SK-N-SH (cell line): Measurements from ENCODE around the gene OSGEP.

ENCODE experiments used
- CTCF ChIP-seq: fragments of 200-600 bp; sonication (generic); IDR thresholded peaks from 2 replicates; pipeline ENCODE4 v1.6.1; 2017; ENCODE audit warnings: antibody characterized with exemption, mild to moderate bottlenecking, moderate library complexity
- EP300 ChIP-seq, 2 experiments: IDR thresholded peaks; 2 replicates each; pipeline versions ENCODE4 v1.4.0 to v1.6.1; 2012; ENCODE audit warnings: borderline replicate concordance in 1 of 2, low read depth in 1 of 2, low read length in 1 of 2
- EZH2phosphoT487 ChIP-seq: fragments of 200-600 bp; sonication (generic); IDR thresholded peaks from 2 replicates; pipeline ENCODE4 v1.6.1; 2017; ENCODE audit warnings: low read depth, mixed run types, mild to moderate bottlenecking, antibody characterized with exemption, moderate library complexity, borderline replicate concordance
- FOXJ3 ChIP-seq: sonication (generic); formaldehyde crosslinking; IDR thresholded peaks from 2 replicates; pipeline ENCODE4 v1.5.1; 2020; ENCODE audit warnings: mild to moderate bottlenecking, missing genetic modification reagents
- FOXM1 ChIP-seq: IDR thresholded peaks from 2 replicates; pipeline ENCODE4 v1.4.0; 2012; ENCODE audit warnings: low read depth, mild to moderate bottlenecking
- GABPA ChIP-seq: IDR thresholded peaks from 2 replicates; pipeline ENCODE4 v1.4.0; 2012; ENCODE audit warnings: low read depth, mild to moderate bottlenecking
- JUND ChIP-seq: IDR thresholded peaks from 2 replicates; pipeline ENCODE4 v1.4.0; 2012
- MXI1 ChIP-seq: IDR thresholded peaks from 2 replicates; pipeline ENCODE4 v1.6.1; 2012; ENCODE audit warnings: mild to moderate bottlenecking, low read depth, low read length, improper control_type of control experiment
- NFIC ChIP-seq: IDR thresholded peaks from 2 replicates; pipeline ENCODE4 v1.4.0; 2012; ENCODE audit warnings: borderline replicate concordance
- PBX3 ChIP-seq: IDR thresholded peaks from 2 replicates; pipeline ENCODE4; 2012
- SIN3A ChIP-seq: IDR thresholded peaks from 2 replicates; pipeline ENCODE4 v1.6.1; 2012; ENCODE audit warnings: low read depth, mild to moderate bottlenecking, low read length, moderate library complexity, borderline replicate concordance
- TAF1 ChIP-seq: IDR thresholded peaks from 2 replicates; pipeline ENCODE4 v1.6.1; 2012; ENCODE audit warnings: low read depth, mild to moderate bottlenecking, low read length, moderate library complexity, borderline replicate concordance
- TEAD4 ChIP-seq: IDR thresholded peaks from 2 replicates; pipeline ENCODE4 v1.4.0; 2012; ENCODE audit warnings: mild to moderate bottlenecking, borderline replicate concordance; ENCODE audit not compliant: insufficient read depth
- YY1 ChIP-seq: IDR thresholded peaks from 2 replicates; pipeline ENCODE4 v1.4.0; 2012; ENCODE audit warnings: low read depth, mild to moderate bottlenecking

GRCh38 chr14:20441461-20441860, 13.2 kb downstream of the OSGEP start:
- TF ChIP-seq TAF1 (no peak), CTCF (no peak), YY1 (no peak), TEAD4 (no peak), SIN3A (no peak), NFIC (no peak), EP300 (IDR thresholded peaks at IDR 0.05; ENCODE audit: borderline replicate concordance in 1 of 2, low read depth in 1 of 2, low read length in 1 of 2) (no peak), JUND (no peak), GABPA (no peak), MXI1 (no peak), FOXM1 (no peak), EZH2phosphoT487 (no peak), FOXJ3 (CRISPR knock-in tag) (no peak), PBX3 (no peak)
